SH-SY5Y (cell line): Measurements from ENCODE around the gene SLC22A4.

ENCODE experiments used
- GATA2 ChIP-seq: IDR thresholded peaks from 2 replicates; pipeline ENCODE4 v1.6.1; 2011; ENCODE audit warnings: mild to moderate bottlenecking, low read depth, low read length
- GATA3 ChIP-seq: IDR thresholded peaks from 2 replicates; pipeline ENCODE4 v1.6.1; 2011; ENCODE audit warnings: low read depth, mild to moderate bottlenecking, low read length, moderate library complexity

GRCh38 chr5:132389585-132390286 lies 95.5 kb downstream of the SLC22A4 start:
- no peak for TF ChIP-seq GATA2
- TF ChIP-seq GATA3, result no peak
